GM13976 (cell line): Measurements from ENCODE around the gene MAP2.
"Not testable (repeated sequence)": the region's sequence is repeated elsewhere in the genome, so short reads cannot be mapped to it uniquely, and the experiment has no call there.

Experiments
- DNase-seq: peaks from one replicate; pipeline ENCODE4 v3.0.0; 2012; ENCODE audit warnings: low spot score
- CTCF ChIP-seq: IDR thresholded peaks from 2 replicates; pipeline ENCODE4 v1.5.1; 2012; ENCODE audit warnings: borderline replicate concordance, mild to moderate bottlenecking; ENCODE audit not compliant: insufficient read depth; ENCODE audit errors: extremely low read depth, missing control alignments, control extremely low read depth
- in situ Hi-C: fragments of 300-500 bp; cut with MboI; formaldehyde crosslinking; loops from one replicate; pipeline ENCODE4 v1.12.0; 2022; ENCODE audit warnings: low sequenced_read_pairs, mixed read lengths, inconsistent platforms; ENCODE audit not compliant: unreplicated experiment

The MAP2 gene

GRCh38 chr2:209473930-209474419 lies 50.1 kb downstream of the MAP2 start:
- in situ Hi-C loops = no loop called here
- DNase-seq = no peak
- TF ChIP-seq CTCF = no peak

GRCh38 chr2:209474960-209475359 lies 51.1 kb downstream of the MAP2 start:
- TF ChIP-seq CTCF = no peak
- no peak for DNase-seq
- in situ Hi-C loops = no loop called here

- in situ Hi-C loops = no loop called here
- DNase-seq = no peak
- no peak for TF ChIP-seq CTCF
These were observed 52.7 kb downstream of the MAP2 start for GRCh38 chr2:209476367-209477208.

GRCh38 chr2:209492296-209492695 lies 68.4 kb downstream of the MAP2 start:
- DNase-seq, in situ Hi-C loops: not testable (repeated sequence)

- not testable (repeated sequence) for DNase-seq
These were observed 71.3 kb downstream of the MAP2 start for GRCh38 chr2:209495068-209495620.

GRCh38 chr2:209495855-209496585 lies 72.2 kb downstream of the MAP2 start:
- TF ChIP-seq CTCF = no peak
- no peak for DNase-seq
- in situ Hi-C loops = no loop called here

More at GRCh38 chr2:209495068-209495620, 71.3 kb downstream of the MAP2 start:
- in situ Hi-C loops = not testable (repeated sequence)

GRCh38 chr2:209496586-209496982 lies 72.7 kb downstream of the MAP2 start:
- in situ Hi-C loops = no loop called here
- TF ChIP-seq CTCF = no peak
- no peak for DNase-seq
